C4-2B (cell line): ENCODE results near the gene HSD17B13.

Source experiments
- CTCF ChIP-seq: fragments of 450-650 bp; conservative IDR thresholded peaks from 2 replicates; pipeline ENCODE4 v1.5.1; 2017; ENCODE audit warnings: mild to moderate bottlenecking
- ZFX ChIP-seq: fragments of 450-650 bp; IDR thresholded peaks from 2 replicates; pipeline ENCODE4 v1.6.1; 2017

- no peak for TF ChIP-seq CTCF
- TF ChIP-seq ZFX, result no peak
Measured at GRCh38 chr4:87286970-87287369, 35.7 kb downstream of the HSD17B13 start.
